NCI-H2227 (cell line): ENCODE measurements around the gene PPP2R2B.
A peak's percentile ranks its signal among the peaks of the same experiment; 100 is the strongest.
"Not testable (repeated sequence)": the region's sequence is repeated elsewhere in the genome, so short reads cannot be mapped to it uniquely, and the experiment has no call there.

Experiments used
- DNase-seq: peaks from one replicate; lab custom pipeline; 2025; ENCODE audit not compliant: unreplicated experiment; lab: John Stamatoyannopoulos, UW

Gene PPP2R2B

DNA sequence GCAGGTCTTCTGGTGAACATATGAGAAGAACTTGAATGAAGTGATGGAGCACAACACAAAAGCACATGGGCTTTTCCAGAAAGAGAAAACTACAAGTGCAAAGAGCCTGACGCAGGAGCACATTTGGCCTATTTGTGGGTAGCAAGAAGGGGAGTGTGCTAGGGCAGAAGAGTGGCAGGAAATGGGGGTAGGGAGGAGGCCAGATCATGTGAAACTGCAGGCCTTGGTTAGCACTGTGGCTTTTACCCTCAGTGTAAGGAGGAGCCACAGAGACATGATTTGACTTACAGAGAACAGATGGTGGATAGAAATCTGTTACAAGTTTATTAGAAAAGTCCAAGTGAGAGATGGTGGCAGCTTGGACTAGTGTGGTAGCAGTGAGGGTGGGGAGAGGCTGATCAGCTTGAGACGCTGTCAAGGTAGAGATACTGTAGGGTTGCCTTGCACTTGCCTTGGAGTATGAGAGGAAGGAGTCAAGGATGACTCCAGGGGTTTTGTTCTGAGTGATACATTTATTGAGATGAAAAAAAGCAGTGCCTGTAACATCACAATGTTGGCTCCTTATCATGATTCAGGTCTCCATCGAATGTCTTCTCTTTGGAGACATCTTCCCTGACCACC lies 126.7 kb downstream of the PPP2R2B start:
- DNase-seq, result no peak

DNA sequence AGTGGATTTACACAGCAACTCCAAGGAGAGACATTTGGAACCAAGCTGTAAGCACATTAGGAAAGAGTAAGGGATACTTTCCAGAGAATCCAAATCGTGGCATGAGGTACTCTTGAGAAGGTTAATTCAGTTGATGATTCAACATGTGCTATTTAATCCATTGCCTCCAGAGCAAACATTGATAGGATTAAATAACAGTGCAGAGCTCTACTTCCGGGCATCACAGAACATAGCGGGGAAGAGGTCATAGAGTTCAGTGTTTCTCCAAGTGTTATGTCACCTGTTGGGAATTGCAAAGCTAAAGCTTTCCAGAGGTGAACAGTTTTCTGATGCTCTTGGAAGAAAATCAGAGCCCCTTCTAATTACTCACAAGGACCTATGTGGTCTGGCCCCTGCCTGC lies 127.5 kb downstream of the PPP2R2B start:
- no peak for DNase-seq

DNA sequence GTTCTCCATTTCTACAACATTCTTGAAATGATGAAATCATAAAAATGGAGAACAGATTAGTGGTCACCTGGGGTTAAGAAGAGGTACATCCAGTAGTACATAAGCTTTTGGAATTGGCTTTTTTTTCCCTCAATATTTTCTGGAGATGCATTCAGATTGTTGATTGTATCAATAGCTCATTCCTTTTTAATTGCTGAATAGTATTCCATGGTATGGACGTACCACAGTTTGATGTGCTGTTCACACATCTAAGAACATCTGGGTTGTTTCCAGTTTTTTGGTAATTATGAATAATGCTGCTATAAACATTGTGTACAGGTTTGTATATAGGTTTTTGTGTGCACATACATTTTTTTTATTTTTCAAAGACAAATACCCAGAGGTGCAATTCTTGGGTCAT lies 130.0 kb downstream of the PPP2R2B start:
- DNase-seq, result no peak

DNA sequence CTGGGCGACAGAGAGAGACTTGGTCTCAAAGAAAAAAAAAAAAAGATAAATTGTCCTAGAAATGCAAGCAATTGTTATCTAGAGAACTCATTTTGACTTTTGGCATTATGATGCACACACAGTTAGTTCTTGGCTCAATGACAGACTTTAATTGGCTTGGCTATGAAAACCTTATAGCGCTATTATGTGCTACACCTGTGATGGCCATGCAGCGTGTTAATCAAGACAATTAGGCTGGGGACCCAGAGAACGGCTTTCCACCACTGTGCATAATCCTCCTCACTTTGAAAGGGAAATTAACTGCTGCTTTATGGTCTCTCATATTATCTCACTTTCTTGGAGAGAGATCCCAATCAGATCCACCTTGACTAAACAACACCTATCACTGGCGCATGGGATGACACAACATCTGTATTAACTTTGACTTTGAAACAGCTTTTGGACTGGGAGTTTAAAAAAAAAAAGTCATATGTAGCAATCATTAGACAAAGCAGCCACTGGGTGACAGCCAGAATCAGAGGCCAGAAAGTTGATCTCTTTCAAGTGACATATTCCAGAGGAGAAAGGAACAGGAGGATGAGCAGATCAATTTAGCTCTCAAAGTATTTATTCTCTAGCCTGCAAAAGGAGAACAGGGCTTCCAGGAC lies 132.5 kb downstream of the PPP2R2B start:
- DNase-seq, result no peak

DNA sequence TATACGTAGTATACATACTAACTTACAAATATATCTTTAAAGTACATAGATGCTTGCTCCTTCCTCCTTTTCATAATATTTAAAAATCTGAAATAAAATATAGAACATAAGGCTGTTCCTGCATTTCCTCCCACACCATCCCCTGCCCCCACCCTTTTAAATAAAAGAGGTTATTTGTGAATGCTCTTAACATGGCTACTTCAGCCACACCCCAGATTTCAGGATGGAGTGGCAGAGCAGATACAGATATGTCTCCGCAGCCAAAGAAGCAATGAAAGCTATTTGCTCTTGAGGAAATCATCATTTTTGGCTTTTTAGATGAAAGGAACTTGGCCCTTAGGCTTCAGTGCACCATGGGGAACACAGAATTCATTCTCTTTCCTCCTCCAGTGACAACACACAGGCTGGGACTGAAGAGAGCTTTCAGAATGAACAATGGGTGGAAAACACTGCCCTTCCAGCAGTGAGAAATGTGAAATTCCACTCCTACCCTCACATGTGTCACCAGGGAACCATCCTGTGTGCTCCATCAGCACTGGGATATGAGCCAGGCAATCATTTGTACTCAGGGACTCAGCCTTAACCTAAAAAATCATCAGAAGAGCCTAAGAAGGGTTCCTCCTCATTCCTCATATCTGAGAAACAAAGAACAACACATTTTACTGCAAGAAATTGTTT lies 134.3 kb downstream of the PPP2R2B start:
- peak; percentile 6 for DNase-seq

DNA sequence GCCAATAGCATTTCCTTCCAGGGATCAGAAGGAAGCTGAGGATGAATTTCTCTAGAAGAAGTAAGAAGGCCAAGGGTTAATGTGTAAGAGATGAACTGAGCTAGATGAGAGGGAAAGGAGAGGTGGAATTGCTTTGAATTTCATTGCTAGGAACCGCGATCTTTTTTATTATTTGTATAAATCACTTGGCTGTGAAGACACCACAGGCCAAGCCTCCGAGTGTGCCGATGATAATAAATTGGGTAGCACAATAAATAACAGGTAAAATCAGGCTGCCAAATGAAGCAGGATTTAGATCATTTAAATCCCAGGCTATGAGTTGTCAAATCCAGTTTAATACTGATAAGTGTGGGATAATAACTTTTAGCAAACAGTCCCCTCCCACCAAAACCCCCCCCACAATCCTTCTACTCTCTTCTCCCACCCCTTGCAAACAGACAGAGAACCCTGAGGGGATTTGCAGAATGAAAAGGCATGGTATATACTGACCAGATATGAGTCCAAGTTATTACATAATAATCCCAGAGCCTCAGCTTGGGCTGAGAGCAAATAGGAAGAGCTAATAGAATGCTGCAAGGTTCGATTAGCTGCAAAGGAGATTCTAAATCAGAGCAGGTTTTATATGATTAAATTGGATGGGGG lies 143.5 kb downstream of the PPP2R2B start:
- DNase-seq, result no peak

DNA sequence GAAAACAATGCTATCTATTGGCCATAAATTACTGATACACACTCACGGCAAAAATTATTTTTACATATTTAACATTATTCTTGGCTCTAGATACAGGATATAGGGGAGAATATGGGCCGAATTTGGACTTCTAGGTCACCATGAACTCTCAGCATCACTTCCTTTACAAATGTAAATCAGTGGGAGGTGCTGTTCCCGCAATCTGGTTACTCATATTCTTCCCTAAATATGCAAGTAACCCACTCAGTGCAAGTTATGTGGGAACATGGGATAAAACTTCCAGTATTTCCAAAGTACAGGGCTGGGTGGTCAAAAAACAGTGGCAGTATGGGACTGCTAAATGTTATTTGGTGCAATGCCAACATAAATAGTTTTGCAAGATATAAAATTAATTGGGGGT lies 145.6 kb downstream of the PPP2R2B start:
- DNase-seq, result no peak

DNA sequence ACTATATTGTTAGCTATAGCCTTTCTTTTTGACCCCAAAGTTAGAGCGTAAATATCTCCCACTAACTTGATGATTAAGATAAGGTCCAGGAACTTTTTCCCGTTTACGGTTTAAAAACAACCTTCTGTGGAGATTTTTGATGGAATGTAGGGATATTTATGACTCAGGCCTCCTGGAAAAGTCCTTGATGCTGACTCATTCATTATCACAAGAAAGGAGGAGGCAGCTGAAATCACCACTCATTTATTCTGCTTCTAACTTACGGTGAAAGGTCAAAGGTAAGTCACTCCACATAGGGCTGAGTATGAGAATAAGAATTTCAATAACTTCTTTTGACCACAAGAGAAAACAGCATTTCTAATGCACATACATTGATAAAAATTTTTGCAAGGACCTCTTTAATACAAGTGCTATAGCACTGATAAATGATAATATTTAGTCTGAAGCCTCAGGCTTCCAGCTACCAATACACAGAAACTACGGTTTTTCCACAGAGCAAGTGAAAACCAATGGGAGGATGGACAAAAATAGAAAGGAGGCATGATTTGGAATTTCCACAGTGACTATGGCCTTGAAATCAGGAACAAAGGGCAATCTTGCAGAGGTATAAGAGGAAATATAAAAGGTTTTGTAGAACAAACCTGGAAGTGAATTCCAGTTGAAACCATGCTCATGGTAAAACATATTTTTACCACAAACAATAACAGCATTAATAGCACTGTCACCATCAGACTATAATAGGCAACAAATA lies 146.5 kb downstream of the PPP2R2B start:
- no peak for DNase-seq

DNA sequence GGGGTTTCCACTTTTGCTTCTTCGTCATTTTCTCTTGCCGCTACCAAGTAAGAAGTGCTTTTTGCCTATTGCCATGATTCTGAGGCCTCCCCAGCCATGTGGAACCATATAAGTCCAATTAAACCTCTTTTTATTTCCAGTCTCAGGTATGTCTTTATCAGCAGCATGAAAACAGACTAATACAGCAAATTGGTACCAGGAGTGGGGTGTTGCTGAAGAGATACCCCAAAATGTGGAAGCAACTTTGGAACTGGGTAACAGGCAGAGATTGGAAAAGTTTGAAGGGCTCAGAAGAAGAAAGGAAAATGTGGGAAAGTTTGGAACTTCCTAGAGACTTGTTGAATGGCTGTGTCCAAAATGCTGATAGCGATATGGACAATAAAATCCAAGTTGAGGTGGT lies 149.8 kb downstream of the PPP2R2B start:
- not testable (repeated sequence) for DNase-seq

DNA sequence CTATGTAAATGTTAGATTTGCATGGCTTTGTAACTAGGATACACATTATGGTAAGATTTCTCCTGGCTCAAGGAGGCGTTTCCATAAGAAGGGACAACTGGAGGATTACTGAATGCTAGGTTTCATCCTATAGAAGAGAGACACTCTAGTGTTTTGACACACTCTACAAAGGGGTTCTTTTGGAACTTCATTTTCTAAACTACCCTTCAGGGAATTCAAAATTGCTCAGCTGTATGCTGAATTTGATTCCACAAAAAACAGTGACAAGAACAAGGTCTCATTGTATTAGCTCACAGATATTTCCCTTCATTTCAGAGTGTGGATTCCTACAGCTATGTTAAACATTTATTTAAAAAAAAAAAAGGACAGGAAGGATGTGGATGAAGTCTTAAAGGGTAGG lies 151.7 kb downstream of the PPP2R2B start:
- no peak for DNase-seq

DNA sequence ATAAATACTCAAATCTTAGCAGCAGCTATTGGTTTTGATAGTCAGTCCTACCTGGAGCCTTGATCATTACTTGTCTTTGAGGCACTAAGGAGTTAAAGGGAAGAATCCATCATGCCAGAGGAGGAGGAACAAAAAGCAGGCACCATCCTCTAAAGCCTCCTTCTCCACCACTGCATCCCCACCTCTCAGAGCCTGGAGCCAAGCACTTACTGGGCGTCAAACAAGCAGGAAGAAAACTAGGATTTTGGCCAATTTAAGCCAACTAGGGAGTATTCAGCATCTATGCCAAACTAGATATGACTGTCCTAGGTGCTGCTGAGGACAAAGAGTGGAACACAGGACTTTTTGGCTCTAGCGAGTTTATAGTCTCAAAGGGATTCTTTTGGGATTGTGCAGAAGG lies 152.5 kb downstream of the PPP2R2B start:
- no peak for DNase-seq

DNA sequence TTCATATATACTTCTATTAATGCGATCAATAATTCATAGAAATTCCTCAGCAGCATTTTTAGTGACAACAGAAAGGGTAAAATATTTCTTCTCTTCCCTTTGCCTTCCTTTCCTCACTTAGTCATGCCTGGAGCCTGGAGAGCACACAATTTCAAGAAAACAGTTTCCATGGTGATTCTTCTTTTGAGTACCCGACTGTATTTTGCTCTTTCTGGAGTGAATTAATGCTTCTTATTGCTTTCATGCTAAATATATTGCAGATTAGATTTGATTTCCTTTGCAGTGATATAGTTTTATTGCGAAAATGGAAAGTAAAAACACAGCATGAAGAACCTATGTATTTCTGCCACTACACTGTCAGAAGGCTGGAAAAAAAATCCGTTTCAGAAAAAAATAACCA lies 153.5 kb downstream of the PPP2R2B start:
- DNase-seq, result peak; percentile 13

DNA sequence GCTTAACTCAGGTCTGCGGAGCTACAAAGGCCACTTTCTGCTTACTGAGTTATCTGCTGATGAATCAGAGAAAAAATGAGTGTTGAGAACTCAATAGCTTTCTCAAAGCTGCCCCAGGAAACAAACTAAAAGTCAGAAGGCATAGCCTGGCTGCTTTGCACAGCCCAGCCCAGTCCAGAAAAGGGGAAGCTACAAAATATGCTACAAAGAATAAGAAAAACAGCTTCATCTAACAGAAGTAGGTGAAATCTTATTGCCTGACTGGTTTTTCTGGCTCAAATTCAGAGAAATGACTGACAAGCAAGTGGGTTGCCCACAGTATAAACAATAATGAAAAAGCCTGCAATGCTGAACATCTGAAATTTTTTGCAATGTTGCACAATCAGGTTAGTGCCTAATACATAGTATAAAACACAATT lies 156.2 kb downstream of the PPP2R2B start:
- DNase-seq, result no peak

DNA sequence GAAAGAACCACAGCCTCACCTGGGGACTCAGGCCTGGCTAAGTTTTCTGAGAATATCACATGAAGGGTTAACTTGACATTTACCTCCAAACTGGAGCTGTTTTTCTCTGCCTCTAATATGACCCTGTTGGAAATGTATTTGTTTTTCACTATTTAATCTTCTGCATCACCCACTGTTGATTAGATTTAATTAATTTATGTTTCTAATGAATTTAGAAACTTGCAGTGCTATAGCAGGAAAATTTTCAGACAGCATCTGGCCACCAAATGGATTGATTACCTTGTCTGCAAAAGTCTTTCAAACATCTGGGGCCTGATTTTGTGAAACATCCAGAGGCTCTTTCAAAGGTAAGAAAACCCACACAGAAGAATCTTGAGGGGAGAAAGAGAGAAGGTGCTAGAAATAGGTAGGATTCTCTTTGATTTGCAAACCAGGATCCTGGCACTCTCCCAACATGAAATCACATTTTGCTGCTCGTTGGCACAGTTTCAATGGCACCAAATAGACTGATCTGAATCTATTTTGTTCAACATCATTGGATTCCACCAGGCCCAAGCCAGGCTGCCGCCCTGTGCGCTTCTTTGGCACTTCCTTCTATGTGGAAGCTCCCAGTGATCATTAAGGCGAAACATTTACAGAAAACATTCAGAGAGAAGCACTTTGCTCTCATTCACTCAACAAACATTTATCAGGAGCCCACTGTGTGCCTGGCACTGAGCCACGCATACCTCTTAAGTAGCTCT lies 157.3 kb downstream of the PPP2R2B start:
- DNase-seq, result no peak

DNA sequence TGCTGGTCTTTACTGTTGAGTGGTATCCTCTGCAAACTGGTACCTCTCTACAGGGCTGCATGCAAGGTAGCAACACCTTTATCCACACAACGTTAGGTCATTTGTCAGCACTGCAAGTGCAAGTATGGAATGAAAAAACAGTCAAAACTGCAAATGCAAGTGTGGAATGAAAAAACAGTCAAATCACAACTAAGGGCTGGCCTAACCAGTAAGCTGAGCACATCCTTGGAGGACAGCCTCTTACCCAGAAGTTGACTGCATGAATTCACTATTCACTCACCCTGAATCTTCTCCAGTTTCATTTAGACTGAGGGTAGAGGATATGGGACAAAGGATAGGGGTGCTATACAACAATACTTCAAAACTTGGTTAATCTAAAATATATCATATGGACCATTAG lies 158.4 kb downstream of the PPP2R2B start:
- no peak for DNase-seq

DNA sequence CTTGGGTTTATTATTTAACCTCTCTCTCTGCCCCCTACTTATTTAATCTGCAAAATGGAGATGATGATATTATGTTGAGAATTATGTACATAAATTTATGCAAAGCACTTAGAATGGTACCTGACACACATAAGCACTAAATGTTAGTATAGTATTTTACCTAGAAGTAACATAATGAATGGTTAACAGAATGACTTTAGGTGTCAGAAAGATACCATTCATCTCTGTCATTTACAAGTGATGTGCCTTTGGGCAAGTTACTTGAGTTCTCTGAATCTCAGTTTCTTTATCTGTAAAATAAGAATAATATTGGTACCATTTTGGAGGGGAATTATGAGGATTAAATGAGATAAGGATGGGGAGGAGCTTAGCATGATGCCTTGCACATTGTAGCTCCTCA lies 159.4 kb downstream of the PPP2R2B start:
- no peak for DNase-seq

DNA sequence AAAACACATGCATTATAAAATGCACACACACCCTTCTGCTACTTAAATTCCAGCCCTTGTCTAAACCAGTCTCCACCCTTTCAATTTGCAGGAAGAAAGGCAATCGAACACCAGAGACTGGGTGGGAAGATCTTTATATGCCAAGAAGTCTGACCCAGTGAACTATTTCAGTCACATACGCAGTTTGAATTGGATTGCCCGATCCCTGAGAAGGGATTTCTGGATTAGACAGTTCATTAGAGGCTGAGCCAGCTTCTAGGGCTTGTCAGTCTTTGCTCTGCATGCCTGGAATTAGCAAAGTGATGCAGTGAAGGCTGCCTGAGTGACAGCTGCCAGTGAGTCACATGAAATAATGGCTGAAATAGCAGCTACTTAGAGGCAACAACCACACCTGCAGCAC lies 159.9 kb downstream of the PPP2R2B start:
- DNase-seq, result no peak

DNA sequence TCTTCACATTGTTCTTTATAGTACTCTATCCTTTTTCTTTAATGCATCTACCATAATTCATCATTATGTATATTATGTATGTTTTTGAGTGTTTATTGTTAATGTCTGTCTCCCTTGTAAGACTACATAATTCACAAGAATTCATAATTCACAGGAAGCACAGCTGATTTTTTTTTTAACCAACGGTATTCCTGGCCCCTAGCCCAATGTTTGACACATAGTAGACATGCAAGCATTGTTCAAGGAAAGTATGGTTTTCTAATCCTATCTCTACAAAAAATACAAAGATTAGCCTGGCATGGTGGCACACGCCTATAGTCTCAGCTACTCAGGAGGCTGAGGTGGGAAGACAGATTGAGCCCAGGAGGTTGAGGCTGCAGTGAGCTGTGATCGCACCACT lies 160.6 kb downstream of the PPP2R2B start:
- DNase-seq, result no peak

DNA sequence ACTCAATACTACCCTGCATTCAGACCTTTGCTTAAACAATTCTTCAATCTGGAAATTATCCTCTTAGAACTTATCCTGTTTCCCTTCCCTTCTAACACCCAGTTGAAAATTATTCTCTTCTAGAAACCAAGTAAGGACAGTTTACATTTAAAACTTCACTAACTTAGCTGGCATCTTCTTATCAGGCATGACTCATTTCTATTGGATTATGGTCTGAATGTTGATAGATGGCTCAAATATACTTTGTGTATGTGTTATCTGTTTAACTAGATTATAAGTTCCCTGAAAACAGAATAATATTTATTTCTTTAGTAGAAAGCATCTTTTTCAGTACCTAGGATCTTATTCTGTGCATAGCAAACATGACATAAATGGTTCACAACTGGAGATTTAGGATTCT lies 161.9 kb downstream of the PPP2R2B start:
- DNase-seq, result no peak

DNA sequence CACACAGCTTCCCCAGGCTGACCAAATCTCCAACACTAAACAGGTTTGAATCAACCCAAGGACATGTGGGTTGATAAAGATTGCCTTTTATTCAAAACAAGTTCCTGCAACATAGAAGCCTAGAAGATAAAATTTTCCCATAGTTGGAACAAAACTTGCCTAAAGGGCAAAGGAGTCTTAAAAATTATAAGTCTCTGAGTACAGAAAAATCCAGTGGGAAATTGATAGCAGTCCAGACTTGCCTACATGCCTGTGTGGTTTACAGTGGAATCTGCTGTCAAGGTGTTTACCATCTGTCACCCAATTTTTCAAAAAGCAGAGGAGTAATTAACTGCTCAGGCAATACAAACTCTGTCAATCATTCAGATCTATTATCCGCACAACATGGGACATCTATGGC lies 168.2 kb downstream of the PPP2R2B start:
- DNase-seq, result no peak

DNA sequence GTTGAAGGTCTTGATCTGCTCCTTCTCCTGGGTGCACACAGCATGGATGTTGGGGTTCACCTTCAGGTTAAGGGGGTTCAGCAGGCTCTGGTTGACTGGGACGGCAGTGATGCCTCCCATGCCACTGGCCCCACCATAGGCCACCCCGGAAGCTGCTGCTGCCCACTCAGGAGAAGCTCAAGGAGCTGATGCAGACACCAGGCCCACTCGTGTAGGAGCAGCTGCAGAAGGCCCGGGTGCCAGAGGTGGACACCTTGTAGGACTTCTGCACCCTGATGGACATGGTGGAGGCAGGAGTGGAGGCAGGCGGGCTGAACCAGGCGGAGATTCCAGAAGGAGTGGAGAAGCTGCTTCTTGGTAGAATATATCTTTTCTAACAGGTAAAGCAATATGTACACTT lies 171.2 kb downstream of the PPP2R2B start:
- DNase-seq, result no peak
